GM19025 (cell line): ENCODE data around the gene BTAF1.

Experiments used
- ATAC-seq: cut with Tn5 transposase; IDR thresholded peaks from one replicate; pipeline ENCODE4 v1.9.1; 2021; ENCODE audit warnings: mild to moderate bottlenecking, low read depth, moderate library complexity; ENCODE audit not compliant: unreplicated experiment

Gene BTAF1

GRCh38 chr10:92038949-92039348, 115.4 kb downstream of the BTAF1 start:
- no peak for ATAC-seq

GRCh38 chr10:92042541-92042940, 119.0 kb downstream of the BTAF1 start:
- no peak for ATAC-seq

- ATAC-seq: no peak
Measured at GRCh38 chr10:92045641-92046106, 122.1 kb downstream of the BTAF1 start.

- ATAC-seq: no peak
Measured at GRCh38 chr10:92047215-92047614, 123.6 kb downstream of the BTAF1 start.

- no peak for ATAC-seq
Measured at GRCh38 chr10:92052088-92052487, 128.5 kb downstream of the BTAF1 start.

- ATAC-seq: no peak
Measured at GRCh38 chr10:92052741-92053140, 129.2 kb downstream of the BTAF1 start.

GRCh38 chr10:92054807-92055206, 131.2 kb downstream of the BTAF1 start:
- no peak for ATAC-seq

- no peak for ATAC-seq
Measured at GRCh38 chr10:92062273-92062672, 138.7 kb downstream of the BTAF1 start.

GRCh38 chr10:92064506-92064905, 140.9 kb downstream of the BTAF1 start:
- no peak for ATAC-seq

GRCh38 chr10:92066386-92066785, 142.8 kb downstream of the BTAF1 start:
- ATAC-seq: no peak

- no peak for ATAC-seq
Measured at GRCh38 chr10:92068900-92069299, 145.3 kb downstream of the BTAF1 start.

- no peak for ATAC-seq
Measured at GRCh38 chr10:92074126-92074887, 150.7 kb downstream of the BTAF1 start.

GRCh38 chr10:92075829-92076228, 152.3 kb downstream of the BTAF1 start:
- no peak for ATAC-seq

GRCh38 chr10:92076722-92077121, 153.2 kb downstream of the BTAF1 start:
- no peak for ATAC-seq

GRCh38 chr10:92079003-92079402, 155.4 kb downstream of the BTAF1 start:
- no peak for ATAC-seq
